Cardiac septum (tissue), 1 donor: Measurements from ENCODE around the gene PHACTR1. TPM values are rescaled to one million over a fixed set of nuclear protein-coding genes. Genes with fewer than 3 reads are reported as not detected.
"Not testable (repeated sequence)": the region's sequence is repeated elsewhere in the genome, so short reads cannot be mapped to it uniquely, and the experiment has no call there.

Experiments used
- DNase-seq: peaks from one replicate; pipeline ENCODE4 v3.0.0-alpha.2; 2020; ENCODE audit warnings: low spot score
- intact Hi-C: fragments of 100-400 bp; cut with DNase I; formaldehyde crosslinking; loops from one replicate; pipeline ENCODE4 v1.14.0; 2022
- total RNA-seq: library from RNA; stranded (reverse); fragmentation: NEBNext Ultra II Directional; extraction: Animal tissue kit (Norgen Biotek cat#: 25700); gene quantifications from one replicate; pipeline ENCODE4 v1.2.1, GENCODE V29; 2021
- donor health status: DM: no; HTN: no; CAD: no.

PHACTR1 gene
- total RNA-seq, 1 donor from 2014 or later, result 26.2 TPM

GRCh38 chr6:13101409-13101808 lies 384.8 kb downstream of the PHACTR1 start:
- no peak for DNase-seq
- intact Hi-C loops, result no loop called here

GRCh38 chr6:13101985-13102384 lies 385.4 kb downstream of the PHACTR1 start:
- intact Hi-C loops, result no loop called here
- no peak for DNase-seq

- DNase-seq, result no peak
- intact Hi-C loops, result no loop called here
Measured at GRCh38 chr6:13103169-13103568, 386.6 kb downstream of the PHACTR1 start.

- intact Hi-C loops, result no loop called here
- DNase-seq, result no peak
Measured at GRCh38 chr6:13105139-13105538, 388.6 kb downstream of the PHACTR1 start.

- DNase-seq, result no peak
- intact Hi-C loops, result no loop called here
Measured at GRCh38 chr6:13112921-13113320, 396.4 kb downstream of the PHACTR1 start.

- no peak for DNase-seq
- intact Hi-C loops, result no loop called here
Measured at GRCh38 chr6:13113376-13113775, 396.8 kb downstream of the PHACTR1 start.

GRCh38 chr6:13113981-13114593 lies 397.5 kb downstream of the PHACTR1 start:
- DNase-seq, result no peak
- intact Hi-C loops, result no loop called here

- DNase-seq, result no peak
- intact Hi-C loops, result no loop called here
Measured at GRCh38 chr6:13116155-13116554, 399.6 kb downstream of the PHACTR1 start.

GRCh38 chr6:13117570-13117969 lies 401.0 kb downstream of the PHACTR1 start:
- DNase-seq, result no peak
- intact Hi-C loops, result no loop called here

- intact Hi-C loops, result no loop called here
- DNase-seq, result no peak
Measured at GRCh38 chr6:13119549-13119948, 403.0 kb downstream of the PHACTR1 start.

- no peak for DNase-seq
Measured at GRCh38 chr6:13120483-13121482, 404.2 kb downstream of the PHACTR1 start.

GRCh38 chr6:13124131-13124530 lies 407.6 kb downstream of the PHACTR1 start:
- DNase-seq, result no peak
- intact Hi-C loops, result loop anchor here (5.0 kb wide), 1 partner anchor 212 kb away; no protein-coding TSS in a partner anchor

More at GRCh38 chr6:13120483-13121482, 404.2 kb downstream of the PHACTR1 start:
- intact Hi-C loops, result loop anchor here (5.0 kb wide), 1 partner anchor 208 kb away; no protein-coding TSS in a partner anchor

GRCh38 chr6:13125841-13126240 lies 409.3 kb downstream of the PHACTR1 start:
- intact Hi-C loops, result no loop called here

GRCh38 chr6:13131935-13132661 lies 415.5 kb downstream of the PHACTR1 start:
- intact Hi-C loops, result no loop called here

More at GRCh38 chr6:13125841-13126240, 409.3 kb downstream of the PHACTR1 start:
- no peak for DNase-seq

GRCh38 chr6:13133894-13134293 lies 417.3 kb downstream of the PHACTR1 start:
- DNase-seq, intact Hi-C loops: not testable (repeated sequence)

More at GRCh38 chr6:13131935-13132661, 415.5 kb downstream of the PHACTR1 start:
- DNase-seq, result no peak

GRCh38 chr6:13135152-13135551 lies 418.6 kb downstream of the PHACTR1 start:
- no peak for DNase-seq
- intact Hi-C loops, result no loop called here

- intact Hi-C loops, result no loop called here
- DNase-seq, result no peak
Measured at GRCh38 chr6:13139119-13139518, 422.6 kb downstream of the PHACTR1 start.

GRCh38 chr6:13140980-13141379 lies 424.4 kb downstream of the PHACTR1 start:
- intact Hi-C loops, result no loop called here

GRCh38 chr6:13141387-13141786 lies 424.8 kb downstream of the PHACTR1 start:
- intact Hi-C loops, result no loop called here
- no peak for DNase-seq

More at GRCh38 chr6:13140980-13141379, 424.4 kb downstream of the PHACTR1 start:
- no peak for DNase-seq

- intact Hi-C loops, result no loop called here
- DNase-seq, result no peak
Measured at GRCh38 chr6:13142611-13143010, 426.0 kb downstream of the PHACTR1 start.
